ENCODE measurements around the gene NEDD4L.

GRCh38 chr18:58264840-58265239 is 220.8 kb downstream of the NEDD4L start:
- TF ChIP-seq CTCF (IDR thresholded peaks at IDR 0.05; ENCODE audit: low read depth, low read length, missing input control), result no peak
- no peak for TF ChIP-seq GABPA (IDR thresholded peaks at IDR 0.05 in 1 of 2, conservative IDR thresholded peaks at IDR 0.05 in 1 of 2)
- no peak for TF ChIP-seq TAF1 (conservative IDR thresholded peaks at IDR 0.05)
- no peak for TF ChIP-seq FOXA1 (IDR thresholded peaks at IDR 0.05)
- no peak for TF ChIP-seq ATF3 (IDR thresholded peaks at IDR 0.05)
- no peak for TF ChIP-seq MAX (IDR thresholded peaks at IDR 0.05)
- no peak for TF ChIP-seq EGR1 (IDR thresholded peaks at IDR 0.05; ENCODE audit: low read depth in 2 of 2)
- TF ChIP-seq NR2F2 (IDR thresholded peaks at IDR 0.05), result no peak

Data from liver (tissue), 3 donors.